Right lobe of liver (tissue), 4 donors: Measurements from ENCODE around the gene VKORC1.

Experiments used
- POLR2A ChIP-seq: fragments of 450-650 bp; IDR thresholded peaks from one replicate; pipeline ENCODE4 v1.6.1; 2017; ENCODE audit warnings: antibody characterized with exemption, mild to moderate bottlenecking
- TF ChIP-seq, protein P1 (sequence below), 4 donors: fragments of 200-600 bp in 3 of 4; fragments of 450-650 bp in 1 of 4; IDR thresholded peaks; one replicate each; pipeline versions ENCODE4 v1.5.1 to v1.8.0; 2016 to 2022; ENCODE audit warnings: antibody characterized with exemption in 4 of 4, mild to moderate bottlenecking in 2 of 4
- donor health status: DM: no; HTN: no; CAD: no.
- donor health status: DM: no; HTN: no; CAD: no.
- donor health status: DM: no; HTN: yes; CAD: no.

DNA sequence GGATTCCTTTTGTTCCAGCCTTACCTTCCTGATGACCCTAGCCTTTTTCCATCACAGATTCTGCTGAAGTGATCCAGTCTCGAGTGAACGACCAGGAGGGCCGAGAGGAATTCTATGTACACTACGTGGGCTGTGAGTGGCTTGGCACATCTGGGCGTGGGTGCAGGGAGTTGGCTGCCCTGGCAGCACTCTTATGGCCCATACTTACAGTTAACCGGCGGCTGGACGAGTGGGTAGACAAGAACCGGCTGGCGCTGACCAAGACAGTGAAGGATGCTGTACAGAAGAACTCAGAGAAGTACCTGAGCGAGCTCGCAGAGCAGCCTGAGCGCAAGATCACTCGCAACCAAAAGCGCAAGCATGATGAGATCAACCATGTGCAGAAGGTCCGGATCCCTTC lies 25.5 kb upstream of the VKORC1 start:
- TF ChIP-seq, protein P1, sequence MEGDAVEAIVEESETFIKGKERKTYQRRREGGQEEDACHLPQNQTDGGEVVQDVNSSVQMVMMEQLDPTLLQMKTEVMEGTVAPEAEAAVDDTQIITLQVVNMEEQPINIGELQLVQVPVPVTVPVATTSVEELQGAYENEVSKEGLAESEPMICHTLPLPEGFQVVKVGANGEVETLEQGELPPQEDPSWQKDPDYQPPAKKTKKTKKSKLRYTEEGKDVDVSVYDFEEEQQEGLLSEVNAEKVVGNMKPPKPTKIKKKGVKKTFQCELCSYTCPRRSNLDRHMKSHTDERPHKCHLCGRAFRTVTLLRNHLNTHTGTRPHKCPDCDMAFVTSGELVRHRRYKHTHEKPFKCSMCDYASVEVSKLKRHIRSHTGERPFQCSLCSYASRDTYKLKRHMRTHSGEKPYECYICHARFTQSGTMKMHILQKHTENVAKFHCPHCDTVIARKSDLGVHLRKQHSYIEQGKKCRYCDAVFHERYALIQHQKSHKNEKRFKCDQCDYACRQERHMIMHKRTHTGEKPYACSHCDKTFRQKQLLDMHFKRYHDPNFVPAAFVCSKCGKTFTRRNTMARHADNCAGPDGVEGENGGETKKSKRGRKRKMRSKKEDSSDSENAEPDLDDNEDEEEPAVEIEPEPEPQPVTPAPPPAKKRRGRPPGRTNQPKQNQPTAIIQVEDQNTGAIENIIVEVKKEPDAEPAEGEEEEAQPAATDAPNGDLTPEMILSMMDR (IDR thresholded peaks at IDR 0.05) = no peak
- TF ChIP-seq POLR2A = no peak
